PC-9 (cell line): ENCODE measurements around the gene MB21D2. TPM values are rescaled to one million over a fixed set of nuclear protein-coding genes. Genes with fewer than 3 reads are reported as not detected.

ENCODE experiments used
- BruUV-seq: library from RNA; stranded (reverse); fragments of 400-500 nt; replicated peaks from 2 replicates; lab custom pipeline; 2021; lab: Mats Ljungman, UMichigan
- CTCF ChIA-PET: fragments of 300-600 bp; sonication (Branson Sonifier 250); formaldehyde crosslinking; loops from one replicate; lab custom pipeline; 2022; ENCODE audit warnings: antibody characterized with exemption; lab: Charles Lee
- POLR2A ChIA-PET: fragments of 300-600 bp; sonication (Branson Sonifier 250); formaldehyde crosslinking; loops from one replicate; lab custom pipeline; 2022; ENCODE audit warnings: antibody characterized with exemption; ENCODE audit not compliant: unreplicated experiment; lab: Charles Lee
- DNase-seq, 2 experiments: peaks; one replicate each; pipeline versions ENCODE4 v3.0.0 to v3.0.0-alpha.2; 2015 to 2022; ENCODE audit warnings: mixed read lengths in 1 of 2
- H2AFZ ChIP-seq: fragments of 200-600 bp; sonication (generic); 2 replicates; pipeline ENCODE4 v1.8.1; 2017; ENCODE audit warnings: antibody characterized with exemption
- H3F3A ChIP-seq: fragments of 200-600 bp; sonication (generic); 2 replicates; pipeline ENCODE4 v1.8.1; 2017; ENCODE audit warnings: antibody characterized with exemption, mild to moderate bottlenecking, low read depth; ENCODE audit not compliant: insufficient read depth
- H3K27ac ChIP-seq: fragments of 200-600 bp; sonication (generic); 2 replicates; pipeline ENCODE4 v1.6.1; 2016; ENCODE audit warnings: mixed run types
- H3K27me3 ChIP-seq: fragments of 200-600 bp; sonication (generic); 2 replicates; pipeline ENCODE4 v1.6.1; 2016; ENCODE audit warnings: low read depth, mixed run types; ENCODE audit not compliant: insufficient read depth
- H3K36me3 ChIP-seq: fragments of 200-600 bp; sonication (generic); 2 replicates; pipeline ENCODE4 v1.6.1; 2016; ENCODE audit warnings: low read depth, mixed run types
- H3K4me1 ChIP-seq: fragments of 200-600 bp; sonication (generic); replicated peaks from 2 replicates; pipeline ENCODE4 v1.6.1; 2016; ENCODE audit warnings: mixed run types; ENCODE audit not compliant: insufficient read depth
- H3K4me2 ChIP-seq: fragments of 200-600 bp; sonication (generic); 2 replicates; pipeline ENCODE4 v1.6.1; 2017; ENCODE audit warnings: mixed run types
- H3K4me3 ChIP-seq: fragments of 200-600 bp; sonication (generic); 2 replicates; pipeline ENCODE4 v1.6.1; 2016; ENCODE audit warnings: mixed run types
- H3K79me2 ChIP-seq: fragments of 200-600 bp; sonication (generic); 2 replicates; pipeline ENCODE4 v1.6.1; 2017; ENCODE audit warnings: low read depth, mixed run types
- H3K9me2 ChIP-seq: fragments of 200-600 bp; sonication (generic); 2 replicates; pipeline ENCODE4 v1.8.1; 2017; ENCODE audit warnings: mild to moderate bottlenecking; ENCODE audit not compliant: insufficient read depth
- H3K9me3 ChIP-seq: fragments of 200-600 bp; sonication (generic); 2 replicates; pipeline ENCODE4 v1.8.1; 2016; ENCODE audit warnings: low read depth; ENCODE audit not compliant: insufficient read depth
- H4K20me1 ChIP-seq: fragments of 200-600 bp; sonication (generic); 2 replicates; pipeline ENCODE4 v1.8.1; 2017; ENCODE audit not compliant: insufficient read depth
- CTCF ChIP-seq: fragments of 200-600 bp; sonication (generic); conservative IDR thresholded peaks from 2 replicates; pipeline ENCODE4 v1.6.1; 2017; ENCODE audit warnings: mixed run types, antibody characterized with exemption, mild to moderate bottlenecking, moderate library complexity
- EZH2 ChIP-seq: fragments of 200-600 bp; sonication (generic); IDR thresholded peaks from 2 replicates; pipeline ENCODE4 v1.8.0; 2017; ENCODE audit warnings: antibody characterized with exemption, low read depth
- intact Hi-C: fragments of 100-400 bp; cut with micrococcal nuclease; formaldehyde crosslinking; loops from one replicate; pipeline ENCODE4 v1.10.0; 2022; ENCODE audit not compliant: unreplicated experiment
- total RNA-seq: library from RNA; stranded (reverse); gene quantifications from 2 replicates; pipeline ENCODE4 v1.2.3, GENCODE V29; 2021

Gene MB21D2
- total RNA-seq, 1 experiment from 2014 or later: 5.1 TPM

- CTCF ChIA-PET: interaction anchor here (0.7 to 1.0 kb wide), 2 partner anchors 29 to 35 kb away, joined by 3 read pairs; no protein-coding TSS in a partner anchor
- intact Hi-C loops: no loop called here
- BruUV-seq: no TSS peak
Measured at GRCh38 chr3:192880313-192880712, 37.3 kb downstream of the MB21D2 start.

GRCh38 chr3:192879346-192880031 is 38.2 kb downstream of the MB21D2 start:
- Histone ChIP-seq H3K9me2 (no peaks in the 10 kb centered on the region), H3F3A (peaks cover 28% of the 10 kb centered on the region), H3K4me2 (no peak overlapping the region), H3K4me1 (peaks cover 42% of the 10 kb centered on the region), H3K4me3 (peak overlapping the region; percentile 37; the same call in 1 of the 2 replicates), H3K36me3 (no peaks in the 10 kb centered on the region), H3K79me2 (peaks cover 37% of the 10 kb centered on the region), H3K27me3 (no peaks in the 10 kb centered on the region), H3K27ac (no peak overlapping the region), H3K9me3 (no peaks in the 10 kb centered on the region), H2AFZ (no peak overlapping the region), H4K20me1 (no peaks in the 10 kb centered on the region)
- peak; percentile 92 to 100 for DNase-seq
- no TSS peak for BruUV-seq
- ChIA-PET CTCF (interaction anchor here (0.7 to 1.0 kb wide), 4 partner anchors 29 to 829 kb away, joined by 3 to 4 read pairs (median 3); no protein-coding TSS in a partner anchor), POLR2A (interaction anchor here (0.9 to 1.0 kb wide), 3 partner anchors 9 to 28 kb away, joined by 3 to 11 read pairs (median 4); no protein-coding TSS in a partner anchor)
- TF ChIP-seq EZH2 (no peak), CTCF (no peak)
- intact Hi-C loops: loop anchor here (1.0 to 2.0 kb wide), 6 partner anchors 8 to 60 kb away; partner anchors contain the start of gene MB21D2

More at GRCh38 chr3:192880313-192880712, 37.3 kb downstream of the MB21D2 start:
- H3K4me1 ChIP-seq: peaks cover 48% of the 10 kb centered on the region
- TF ChIP-seq EZH2: no peak
- no peak for TF ChIP-seq CTCF
- H4K20me1 ChIP-seq: no peaks in the 10 kb centered on the region
- no peak overlapping the region for H3K4me3 ChIP-seq
- no peak overlapping the region for H3K4me2 ChIP-seq
- no peaks in the 10 kb centered on the region for H3K36me3 ChIP-seq
- no peaks in the 10 kb centered on the region for H3K9me3 ChIP-seq
- no peaks in the 10 kb centered on the region for H3K9me2 ChIP-seq
- no peak overlapping the region for H3K27ac ChIP-seq
- peaks cover 28% of the 10 kb centered on the region for H3F3A ChIP-seq
- H2AFZ ChIP-seq: no peak overlapping the region
- POLR2A ChIA-PET: interaction anchor here (0.9 to 1.0 kb wide), 3 partner anchors 8 to 28 kb away, joined by 3 to 11 read pairs (median 4); no protein-coding TSS in a partner anchor
- H3K27me3 ChIP-seq: no peaks in the 10 kb centered on the region
- H3K79me2 ChIP-seq: peaks cover 33% of the 10 kb centered on the region
- DNase-seq: no peak

GRCh38 chr3:192875971-192876565 is 41.6 kb downstream of the MB21D2 start:
- ChIA-PET CTCF (no interaction called here), POLR2A (no interaction called here)
- no TSS peak for BruUV-seq
- no peak for TF ChIP-seq EZH2
- TF ChIP-seq CTCF: no peak
- Histone ChIP-seq H3K36me3 (no peaks in the 10 kb centered on the region), H4K20me1 (no peaks in the 10 kb centered on the region), H3K4me2 (no peak overlapping the region), H3F3A (peaks cover 25% of the 10 kb centered on the region), H3K79me2 (peaks cover 26% of the 10 kb centered on the region), H3K9me2 (no peaks in the 10 kb centered on the region), H3K9me3 (no peaks in the 10 kb centered on the region), H3K27ac (no peak overlapping the region), H3K4me1 (peaks cover 31% of the 10 kb centered on the region), H2AFZ (no peak overlapping the region), H3K27me3 (no peaks in the 10 kb centered on the region), H3K4me3 (no peak overlapping the region)
- intact Hi-C loops: no loop called here
- peak in 1 of 2 experiments; percentile 57 for DNase-seq
